GM12864 (cell line): Measurements from ENCODE around the gene FEV.

Source experiments
- DNase-seq: peaks from one replicate; pipeline ENCODE4 v3.0.0-alpha.2; 2011; ENCODE audit warnings: low read depth
- H3K4me3 ChIP-seq: 2 replicates; pipeline ENCODE4 v1.5.1; 2011; ENCODE audit warnings: mild to moderate bottlenecking, low read depth, low read length, control low read depth
- TF ChIP-seq, protein P1 (sequence below): IDR thresholded peaks from 2 replicates; pipeline ENCODE4 v1.5.1; 2011; ENCODE audit warnings: low read depth, mild to moderate bottlenecking, moderate library complexity, low read length, control low read depth, inconsistent platforms; ENCODE audit errors: missing control alignments

FEV gene

GRCh38 chr2:218959761-218960308 lies 25.1 kb downstream of the FEV start:
- no peak for DNase-seq
- peak overlapping the region; percentile 53 for H3K4me3 ChIP-seq
- TF ChIP-seq, protein P1, sequence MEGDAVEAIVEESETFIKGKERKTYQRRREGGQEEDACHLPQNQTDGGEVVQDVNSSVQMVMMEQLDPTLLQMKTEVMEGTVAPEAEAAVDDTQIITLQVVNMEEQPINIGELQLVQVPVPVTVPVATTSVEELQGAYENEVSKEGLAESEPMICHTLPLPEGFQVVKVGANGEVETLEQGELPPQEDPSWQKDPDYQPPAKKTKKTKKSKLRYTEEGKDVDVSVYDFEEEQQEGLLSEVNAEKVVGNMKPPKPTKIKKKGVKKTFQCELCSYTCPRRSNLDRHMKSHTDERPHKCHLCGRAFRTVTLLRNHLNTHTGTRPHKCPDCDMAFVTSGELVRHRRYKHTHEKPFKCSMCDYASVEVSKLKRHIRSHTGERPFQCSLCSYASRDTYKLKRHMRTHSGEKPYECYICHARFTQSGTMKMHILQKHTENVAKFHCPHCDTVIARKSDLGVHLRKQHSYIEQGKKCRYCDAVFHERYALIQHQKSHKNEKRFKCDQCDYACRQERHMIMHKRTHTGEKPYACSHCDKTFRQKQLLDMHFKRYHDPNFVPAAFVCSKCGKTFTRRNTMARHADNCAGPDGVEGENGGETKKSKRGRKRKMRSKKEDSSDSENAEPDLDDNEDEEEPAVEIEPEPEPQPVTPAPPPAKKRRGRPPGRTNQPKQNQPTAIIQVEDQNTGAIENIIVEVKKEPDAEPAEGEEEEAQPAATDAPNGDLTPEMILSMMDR, result no peak

GRCh38 chr2:218959141-218959731 lies 25.7 kb downstream of the FEV start, which contains the start of gene CDK5R2:
Gene CDK5R2, plus strand, starts transcription at chr2:218959666. Its CDS starts 155 bp downstream, at chr2:218959821.
- TF ChIP-seq, protein P1, result no peak
- DNase-seq, result peak; percentile 70
- H3K4me3 ChIP-seq, result peak within 1 kb of the TSS; percentile 53

GRCh38 chr2:218958276-218958675 lies 26.7 kb downstream of the FEV start:
- TF ChIP-seq, protein P1, result no peak
- no peak for DNase-seq
- no peak overlapping the region for H3K4me3 ChIP-seq

DNA sequence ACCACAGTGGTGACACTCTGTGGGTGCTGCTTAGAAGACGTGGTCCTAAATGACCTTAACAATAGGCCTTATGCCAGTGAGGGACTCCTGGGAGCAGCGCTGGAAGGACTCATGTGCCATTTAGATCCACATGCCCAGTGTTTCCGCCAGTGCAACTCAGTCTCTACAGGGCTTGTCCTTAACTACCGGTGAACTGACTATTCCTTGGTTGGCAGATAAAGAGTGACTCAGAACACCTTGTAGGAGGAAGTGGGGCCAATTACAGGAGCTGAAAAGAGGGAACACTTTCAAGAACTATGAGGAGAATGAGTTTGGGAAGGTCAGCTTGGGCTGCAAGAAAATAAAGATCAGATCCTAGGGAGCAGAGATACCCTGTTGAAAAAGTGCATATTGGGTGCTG lies 27.3 kb downstream of the FEV start:
- no peak for DNase-seq
- TF ChIP-seq, protein P1, result no peak
- no peak overlapping the region for H3K4me3 ChIP-seq

DNA sequence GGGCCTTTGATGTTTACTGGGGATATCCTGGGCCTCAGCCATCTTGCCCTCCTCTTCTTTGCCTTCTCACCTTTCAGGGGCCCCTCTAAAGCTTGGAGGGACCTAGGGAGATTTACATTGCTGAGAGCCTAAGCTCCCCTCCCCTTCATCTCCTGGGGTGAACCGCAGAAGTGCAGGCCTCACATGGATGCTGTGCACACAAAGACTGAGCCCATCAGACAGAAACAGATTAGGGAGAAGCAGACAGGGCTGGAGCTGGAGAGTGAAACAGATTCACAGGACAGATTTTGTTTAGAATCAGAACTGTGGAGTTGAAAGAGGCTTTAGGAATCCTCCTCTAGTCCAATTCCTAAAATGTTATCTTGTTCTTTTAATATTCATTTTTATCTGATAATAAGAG lies 28.9 kb downstream of the FEV start:
- H3K4me3 ChIP-seq, result no peak overlapping the region
- TF ChIP-seq, protein P1, result no peak
- no peak for DNase-seq

DNA sequence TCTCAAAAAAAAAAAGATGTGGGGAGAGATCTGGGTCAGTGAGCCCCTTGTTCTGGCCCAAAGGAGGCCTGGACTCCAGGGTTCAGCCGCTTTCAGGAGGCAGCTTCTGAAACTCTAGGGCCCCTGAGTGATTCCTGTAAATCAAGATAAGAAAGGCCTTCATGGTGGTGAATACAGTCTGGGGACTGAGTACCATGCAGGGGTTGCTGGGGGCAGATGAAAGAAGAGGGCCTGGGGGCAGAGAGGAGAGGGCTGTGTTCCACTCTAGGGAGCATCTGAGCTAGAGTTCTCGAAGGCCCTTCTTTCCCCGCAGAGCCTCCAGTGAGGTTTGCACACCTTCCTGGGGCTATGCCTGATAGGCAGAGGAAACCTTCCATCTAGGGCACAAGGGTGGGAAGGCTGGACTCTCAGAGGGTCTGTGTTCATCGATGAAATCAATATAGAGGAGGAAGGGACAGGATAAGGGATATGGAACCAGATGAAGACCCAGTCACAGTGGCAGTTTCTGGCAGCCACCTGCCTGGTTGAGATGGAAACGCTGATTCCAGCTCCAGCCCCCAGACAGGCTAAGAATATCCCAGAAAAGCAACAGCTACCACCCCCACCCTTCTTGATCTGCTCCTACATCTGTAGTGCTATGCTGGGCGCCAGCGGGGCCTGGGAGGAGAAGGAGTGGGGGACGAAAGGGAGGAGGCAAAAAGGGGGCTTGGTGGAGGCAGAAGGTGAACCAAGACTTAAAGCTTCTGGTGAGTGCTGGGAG lies 30.3 kb downstream of the FEV start:
- TF ChIP-seq, protein P1, result no peak

More for the DNA sequence above, 30.3 kb downstream of the FEV start:
- DNase-seq, result no peak
- H3K4me3 ChIP-seq, result no peak overlapping the region
